GM21528 (cell line): Measurements from ENCODE around the gene CXXC5.

Experiments used
- ATAC-seq: cut with Tn5 transposase; IDR thresholded peaks from one replicate; pipeline ENCODE4 v1.9.1; 2021; ENCODE audit warnings: mild to moderate bottlenecking, moderate library complexity; ENCODE audit not compliant: unreplicated experiment, low FRiP score

The CXXC5 gene

DNA sequence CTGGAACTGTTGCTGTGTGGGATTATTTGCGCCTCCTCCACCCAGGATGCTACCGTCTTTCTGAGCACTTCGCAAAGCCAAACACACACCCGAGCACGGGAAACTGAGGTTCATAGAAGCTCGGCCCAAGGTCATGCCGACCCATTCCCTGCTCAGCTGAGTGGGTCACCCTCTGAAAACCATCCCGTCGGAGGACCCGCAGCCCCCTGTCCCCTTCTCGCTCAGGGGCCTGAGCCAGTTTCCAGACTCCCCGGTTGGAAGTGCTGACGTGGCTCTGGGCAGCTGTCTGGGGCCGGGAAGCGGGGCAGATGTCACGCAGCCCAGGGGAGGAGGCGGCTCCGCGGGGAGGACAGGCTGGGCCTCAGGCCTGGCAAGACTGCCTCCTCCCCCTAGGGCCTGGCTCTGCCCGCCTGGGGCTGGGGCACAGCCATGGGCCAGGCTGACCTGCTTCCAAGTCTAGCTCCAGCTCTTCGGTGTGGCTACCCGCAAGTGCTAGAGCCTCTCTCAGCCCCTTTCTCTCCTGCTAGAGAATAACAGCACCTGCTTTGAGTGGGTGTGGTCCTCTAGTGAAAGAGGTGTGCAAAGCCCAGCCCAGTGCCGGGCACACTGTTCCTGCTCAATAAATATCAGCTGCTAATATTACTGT is 9.9 kb upstream of the CXXC5 start:
- ATAC-seq, result no peak

DNA sequence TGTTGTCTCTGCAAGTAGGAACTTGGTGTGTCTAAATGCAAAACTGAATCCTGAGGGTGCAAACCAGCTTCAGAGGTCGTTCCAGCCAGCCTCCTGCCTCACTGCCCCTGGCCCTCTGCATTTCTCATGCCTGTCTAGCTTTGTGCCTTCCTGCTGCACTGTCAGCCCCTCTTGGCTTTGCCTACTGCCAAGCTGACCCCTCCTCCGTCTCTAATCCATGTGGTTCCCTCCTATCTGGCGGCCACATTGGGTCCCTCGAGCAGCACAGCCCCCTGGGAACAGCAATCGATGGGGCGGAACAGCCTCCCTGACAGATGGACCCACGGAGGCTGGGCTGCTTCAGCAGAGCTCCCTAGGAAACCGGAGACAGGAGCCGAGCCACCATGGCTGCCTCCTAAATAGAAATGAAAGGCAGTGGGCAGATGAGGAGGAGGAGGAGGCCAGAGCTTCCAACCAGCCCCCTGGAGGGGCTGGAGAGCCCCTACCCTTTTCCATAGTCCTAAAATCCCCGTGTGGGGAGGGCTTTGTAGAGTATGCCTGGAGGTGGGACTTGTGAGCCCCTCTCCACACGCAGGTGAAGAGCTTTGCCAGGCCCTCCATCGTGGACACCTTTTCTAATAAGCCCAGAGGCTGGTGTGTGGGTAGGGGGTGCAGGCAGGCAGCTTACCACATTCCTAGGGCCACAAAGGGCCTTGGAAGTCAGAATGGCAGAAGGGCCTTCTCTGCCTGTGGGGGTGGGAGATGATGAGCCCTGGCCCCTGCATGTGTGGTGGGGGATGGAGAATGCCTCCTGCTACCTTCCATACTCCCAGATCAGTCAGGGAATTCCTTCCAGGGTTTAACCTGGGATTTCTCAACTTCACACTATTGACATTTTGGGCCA is 9.2 kb upstream of the CXXC5 start:
- ATAC-seq, result no peak

DNA sequence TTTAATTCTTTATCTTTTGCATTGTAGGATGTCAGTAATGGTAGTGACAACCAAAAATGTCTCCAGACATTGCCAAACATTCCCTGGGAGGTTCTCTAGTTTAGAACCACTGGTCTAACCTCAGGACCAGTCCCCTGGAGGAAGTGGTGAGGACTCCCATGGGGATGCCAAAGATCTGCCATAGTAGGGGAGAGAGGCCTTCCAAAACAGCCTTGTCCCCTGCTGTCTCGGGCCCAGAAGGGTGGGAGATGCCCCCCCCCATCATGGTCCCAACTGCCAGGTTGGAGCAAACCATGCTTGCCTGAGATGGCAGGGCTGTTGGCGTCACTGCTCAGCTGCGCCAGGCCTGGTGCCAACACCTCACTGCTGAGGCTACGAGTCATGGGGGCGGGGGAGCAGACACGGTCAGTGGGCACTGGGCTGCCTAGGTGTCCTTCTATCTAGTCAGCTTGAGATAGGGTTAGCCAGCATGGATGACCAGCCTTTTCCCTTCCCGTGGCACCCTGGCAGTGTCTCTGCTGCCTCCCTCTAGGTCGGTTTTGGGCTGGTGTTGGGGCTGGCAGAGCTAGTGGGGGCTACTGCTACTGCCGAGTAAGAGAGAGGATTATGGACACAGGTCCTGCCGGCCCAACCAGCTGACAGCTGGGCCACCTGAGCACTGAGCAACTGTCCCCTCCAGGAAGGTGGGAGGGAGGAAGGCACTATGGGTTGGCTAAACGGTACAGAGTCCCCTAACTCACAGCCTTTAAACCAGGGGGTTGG is 8.3 kb upstream of the CXXC5 start:
- no peak for ATAC-seq

DNA sequence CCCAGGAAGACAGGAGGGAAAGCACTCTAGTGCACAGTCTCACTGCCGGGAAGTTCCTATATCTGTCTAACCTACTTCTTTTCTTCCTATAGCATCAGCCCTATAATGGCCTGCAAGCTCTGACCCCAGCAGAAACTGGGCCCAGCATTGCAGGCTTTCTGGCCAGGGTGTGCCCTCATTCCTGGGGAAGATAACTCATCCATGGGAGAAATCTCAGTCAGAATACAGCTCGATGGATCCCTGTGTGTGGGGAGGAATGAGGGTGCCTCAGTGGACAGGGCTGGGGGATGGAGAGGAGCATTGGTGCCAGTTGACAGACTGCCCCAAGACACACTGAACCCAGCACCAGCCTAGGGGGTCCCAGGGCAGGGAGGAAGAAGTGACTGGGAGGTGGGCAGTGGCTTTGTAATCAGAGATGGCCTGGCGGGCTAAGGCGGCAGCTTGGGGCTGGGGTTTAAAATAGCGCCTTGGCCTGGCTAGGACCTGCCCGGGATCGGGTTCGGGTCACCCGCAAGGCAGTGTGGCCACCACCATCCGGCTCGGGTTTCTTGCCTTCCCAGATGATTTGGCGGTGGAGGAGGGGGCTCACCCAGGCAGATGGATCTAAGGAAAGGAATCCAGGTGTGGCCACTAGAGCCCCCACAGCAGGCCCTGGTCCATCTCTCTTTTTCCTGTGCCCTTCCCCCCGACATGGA is 7.6 kb upstream of the CXXC5 start:
- no peak for ATAC-seq

DNA sequence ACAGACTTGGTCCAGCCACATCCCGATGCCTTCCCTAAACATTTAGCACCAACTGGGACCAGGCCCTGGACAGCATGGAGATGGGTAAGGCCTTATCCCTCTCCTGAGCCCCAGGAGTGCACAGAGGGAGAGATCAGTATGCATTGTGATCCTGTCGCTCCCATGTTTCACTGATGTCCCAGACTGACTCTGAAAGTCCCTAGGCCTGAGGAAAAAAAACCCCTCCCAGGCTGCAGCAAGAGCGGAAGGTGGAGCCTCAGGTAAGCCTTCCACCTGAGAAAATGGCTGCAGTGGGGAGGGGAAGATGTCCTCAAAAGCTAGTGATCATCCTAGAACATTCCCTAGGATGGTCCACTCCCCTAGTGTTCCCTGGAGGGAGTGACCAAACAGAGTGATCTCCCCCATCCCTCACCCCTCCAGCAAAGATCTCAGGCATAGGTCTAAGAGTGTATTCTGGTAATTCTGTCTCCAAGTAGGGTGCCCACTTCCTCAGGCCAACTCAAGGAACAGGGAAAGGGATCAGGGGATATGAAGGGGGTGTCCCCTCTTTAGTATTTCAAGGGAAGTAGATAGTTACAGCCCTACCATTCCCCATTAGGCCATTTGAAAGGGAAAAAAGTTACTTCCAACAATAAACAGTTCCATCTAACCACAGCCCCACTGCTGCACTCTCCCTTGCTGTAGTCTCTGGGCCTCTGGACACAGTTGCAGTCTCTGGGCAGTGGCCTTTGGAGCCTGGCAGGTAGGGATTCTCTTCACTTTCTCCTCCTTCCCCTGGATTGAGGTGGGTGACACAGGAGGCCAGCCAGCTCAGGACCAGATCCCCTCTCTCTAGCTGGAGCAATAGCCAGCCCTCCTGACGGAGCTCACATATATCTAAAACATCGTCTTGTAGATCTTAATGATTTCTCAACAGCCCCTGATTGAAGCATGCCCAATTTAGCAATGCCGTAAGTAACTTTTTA is 6.8 kb upstream of the CXXC5 start:
- no peak for ATAC-seq

DNA sequence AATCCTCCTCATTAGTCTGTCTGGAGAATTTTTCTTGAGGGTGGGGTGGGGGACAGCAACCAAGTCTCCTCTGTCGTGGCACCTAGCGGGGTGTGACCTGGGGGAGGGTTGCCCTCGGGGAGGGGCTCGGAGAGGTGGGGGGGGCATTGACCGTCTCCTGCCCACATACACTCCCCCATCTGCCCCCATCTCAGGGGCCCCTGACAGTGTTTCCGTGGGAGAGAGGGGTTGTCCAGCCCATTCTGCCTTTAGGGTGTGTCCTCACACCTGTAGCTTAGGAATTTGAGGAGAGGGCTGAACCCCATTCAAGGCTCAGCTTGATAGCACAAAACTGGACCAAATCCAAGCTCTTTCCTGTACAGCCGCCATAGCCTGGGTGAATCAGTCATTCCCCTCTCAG is 5.9 kb upstream of the CXXC5 start:
- no peak for ATAC-seq

DNA sequence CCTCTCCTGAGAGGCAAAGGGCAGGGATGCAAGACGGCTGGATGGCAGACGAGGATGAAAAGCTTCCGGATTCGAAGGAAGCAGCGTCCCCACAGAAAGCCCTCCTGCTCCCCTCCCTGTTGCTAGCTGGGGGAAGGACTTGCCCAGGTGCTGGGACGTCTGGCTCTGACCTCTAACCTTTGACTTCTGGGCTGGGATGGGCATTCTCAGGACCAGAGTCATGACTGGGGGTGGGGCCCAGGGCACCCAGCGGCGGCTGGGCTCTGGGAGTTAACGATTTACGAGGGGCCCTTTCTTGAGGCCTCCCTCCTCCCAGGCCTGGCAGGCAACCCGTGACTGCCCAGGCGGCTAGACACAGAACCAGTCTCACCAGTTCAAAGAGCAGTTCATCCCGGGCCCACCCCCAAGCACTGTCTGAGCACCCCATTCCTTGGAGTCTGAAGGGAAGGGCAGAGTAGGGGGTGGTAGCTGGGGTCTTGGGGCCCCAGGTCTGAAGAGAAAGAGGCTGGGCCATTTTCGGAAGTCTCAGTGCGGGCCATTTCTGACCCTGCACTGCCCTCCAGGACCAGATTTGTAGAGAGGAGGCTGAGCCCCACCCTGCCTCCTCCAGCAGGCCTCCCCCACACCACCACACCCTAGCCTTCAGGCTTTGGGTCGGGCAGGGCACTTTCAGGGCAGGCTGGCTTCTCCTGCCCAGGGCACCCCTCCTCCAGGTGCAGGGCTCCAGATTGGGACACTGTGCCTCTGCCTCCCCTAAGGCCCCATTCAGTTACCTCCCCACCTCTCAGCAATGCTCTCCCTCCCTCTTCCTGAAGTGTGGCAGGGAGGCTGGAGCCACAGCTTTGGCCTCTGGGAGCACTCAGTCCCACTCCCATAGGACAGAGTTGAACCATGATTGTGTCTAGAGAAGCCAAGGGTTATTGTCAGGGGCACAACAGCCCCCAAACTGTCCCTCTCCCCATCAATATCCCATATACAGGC is 5.0 kb upstream of the CXXC5 start:
- no peak for ATAC-seq

DNA sequence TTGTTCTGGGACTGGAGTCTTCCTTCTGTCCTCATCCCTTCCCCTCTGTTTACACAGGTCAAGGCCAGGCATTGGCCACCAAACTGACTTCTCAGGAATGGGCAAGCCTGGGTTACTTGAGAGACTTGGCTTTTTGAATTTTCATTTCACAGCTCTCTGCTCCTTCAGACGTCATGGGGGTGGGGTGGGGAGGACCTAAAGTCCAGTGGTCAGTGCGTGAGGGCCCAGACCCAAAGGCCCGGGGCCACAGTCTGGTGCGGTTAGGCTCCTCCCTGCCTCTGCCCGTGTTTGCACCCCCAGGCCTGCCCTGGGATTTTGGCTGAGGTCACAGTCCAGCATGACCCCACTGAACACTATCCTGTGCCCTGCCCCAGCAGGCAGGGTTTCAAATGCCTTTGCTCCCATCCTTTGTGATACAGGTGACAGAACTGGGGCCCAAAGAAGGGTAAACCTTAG is 4.1 kb upstream of the CXXC5 start:
- no peak for ATAC-seq

DNA sequence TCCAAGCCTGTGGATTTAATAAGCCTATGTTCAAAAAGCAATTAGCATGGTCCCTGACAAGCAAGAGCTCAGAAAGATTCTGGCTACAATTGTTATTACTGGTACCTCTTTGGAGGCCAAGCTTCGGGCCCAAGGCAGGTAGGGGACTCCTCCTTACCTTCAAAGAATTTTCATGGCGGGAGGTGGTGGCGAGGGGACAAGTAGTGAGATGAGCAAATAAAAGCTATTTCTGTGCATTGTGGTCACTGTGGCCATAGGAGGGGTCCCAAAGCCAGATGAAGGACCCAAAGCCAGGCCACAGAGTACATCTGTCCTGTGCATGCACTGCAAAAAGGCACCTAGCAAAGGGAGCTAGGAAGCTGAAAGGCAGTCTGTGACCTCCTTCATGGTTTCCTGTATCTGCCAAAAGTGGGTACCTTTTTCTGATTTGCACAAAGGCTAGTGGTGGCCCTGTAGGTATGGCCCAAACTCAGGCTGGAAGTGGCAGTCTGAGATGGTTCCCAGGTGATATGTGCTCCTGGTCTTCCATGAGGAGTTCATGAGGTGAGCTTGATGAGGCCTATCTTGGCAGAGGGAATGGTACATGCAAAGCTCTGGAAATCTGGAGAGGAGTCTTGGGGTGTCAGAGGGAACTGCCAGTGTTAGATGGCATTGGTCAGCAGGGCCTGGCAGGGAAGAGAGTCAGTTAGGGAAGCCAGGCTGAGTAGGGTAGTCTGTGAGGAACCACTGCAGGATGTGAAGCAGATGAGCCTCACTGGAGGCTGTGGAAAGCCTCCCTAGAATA is 3.3 kb upstream of the CXXC5 start:
- no peak for ATAC-seq

DNA sequence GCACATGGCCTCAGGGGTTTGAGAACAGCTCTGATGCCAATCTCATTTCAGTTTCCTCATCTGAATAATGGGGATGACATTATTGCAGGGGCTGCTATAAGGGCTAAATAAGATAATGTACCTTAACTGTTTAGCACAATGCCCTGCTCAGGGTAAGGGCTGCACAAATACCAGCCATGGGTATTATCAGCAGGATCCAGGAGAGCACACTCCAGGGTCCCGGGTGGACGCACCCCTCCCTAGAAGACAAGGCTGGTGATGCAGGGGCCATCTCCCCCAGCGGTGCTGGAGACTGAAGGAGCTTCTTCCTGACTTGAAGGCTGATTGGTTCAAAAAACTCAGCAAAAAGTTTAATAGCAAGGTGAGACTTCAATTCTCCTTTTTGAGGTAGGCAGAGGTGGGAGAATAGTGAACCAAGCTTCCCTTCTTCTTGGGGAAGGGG is 2.7 kb upstream of the CXXC5 start:
- ATAC-seq, result no peak

DNA sequence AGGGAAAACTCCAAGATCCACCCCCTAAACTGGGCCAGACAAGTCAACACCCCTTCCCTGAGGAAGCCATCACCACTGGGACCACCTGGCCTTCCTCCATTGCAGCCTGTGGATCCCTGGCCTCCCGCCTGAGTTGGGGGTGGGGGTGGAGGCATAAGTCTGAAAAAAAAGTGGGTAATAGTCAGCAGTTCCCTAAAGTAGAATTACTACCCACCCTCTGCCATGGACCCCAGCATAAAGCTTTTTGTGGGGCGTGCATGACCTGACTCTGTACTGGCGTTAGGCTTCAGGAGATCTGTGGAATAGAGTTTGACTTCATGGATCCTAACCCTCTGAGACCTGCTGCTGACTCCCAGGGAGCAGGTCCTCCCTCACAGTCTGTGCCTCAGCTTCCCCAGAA is 2.0 kb upstream of the CXXC5 start:
- ATAC-seq, result no peak

DNA sequence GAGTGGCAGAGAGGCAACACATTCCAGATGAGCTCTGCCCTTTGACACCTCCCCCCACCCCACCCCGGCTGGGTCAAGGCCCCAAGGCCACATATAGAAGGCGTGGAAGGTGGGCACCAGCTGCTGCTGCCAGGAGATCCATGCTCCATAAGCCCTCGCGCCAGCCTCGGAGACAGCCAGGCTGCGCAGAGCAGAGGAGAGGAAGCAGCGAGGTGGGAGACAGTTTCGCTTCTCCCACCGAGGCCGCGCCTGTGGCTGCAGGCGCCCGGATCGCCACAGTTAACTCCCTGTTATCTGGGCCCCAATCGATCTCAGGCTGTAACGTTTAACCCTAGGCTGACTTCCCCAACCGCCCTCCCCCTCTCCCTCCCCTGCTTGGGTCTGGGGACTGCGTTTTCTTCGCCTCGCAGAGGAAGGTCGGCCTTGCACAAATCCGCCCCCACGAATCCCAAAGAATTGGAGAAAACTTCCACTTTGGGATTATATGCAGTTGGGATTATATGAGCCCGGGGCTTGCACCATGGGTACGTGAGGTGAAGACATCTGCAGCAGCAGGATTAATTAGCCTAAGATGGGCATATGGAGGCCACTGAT is 1.1 kb upstream of the CXXC5 start:
- ATAC-seq, result no peak

DNA sequence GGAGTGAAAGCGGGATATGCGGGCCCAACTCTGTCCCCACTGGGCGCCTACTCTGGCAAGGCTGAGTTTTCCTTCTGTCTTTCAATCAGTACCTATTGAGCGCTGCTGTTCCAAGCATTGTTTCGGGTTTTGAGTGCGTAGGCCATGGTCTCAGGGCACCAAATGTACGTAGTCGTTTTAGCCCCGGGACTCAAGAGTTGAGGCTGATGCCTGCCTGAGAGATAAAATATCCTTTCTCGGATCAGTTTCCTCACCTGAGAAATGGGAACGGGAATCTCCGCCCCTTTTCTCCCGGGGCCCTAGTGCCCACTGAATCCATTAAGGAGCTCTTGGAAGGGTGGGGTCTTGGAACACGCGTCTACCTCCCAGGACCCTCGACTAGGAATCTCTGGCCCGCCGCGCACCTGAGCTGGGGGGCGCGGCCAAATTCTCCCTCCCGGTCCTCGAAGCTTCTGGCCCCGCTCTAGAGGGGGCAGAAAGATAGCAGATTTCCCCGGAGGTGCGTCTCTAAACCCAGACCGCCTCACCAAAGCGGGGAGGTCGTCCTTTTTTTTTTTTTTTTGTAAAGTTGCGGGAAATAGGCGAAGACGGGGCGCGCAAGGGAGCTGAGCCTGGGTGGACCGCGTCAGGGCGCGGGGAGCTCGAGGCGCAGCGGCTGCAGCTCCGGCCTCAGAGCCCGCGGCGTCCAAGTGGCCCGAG is 494 bp upstream of the CXXC5 start:
- no peak for ATAC-seq

DNA sequence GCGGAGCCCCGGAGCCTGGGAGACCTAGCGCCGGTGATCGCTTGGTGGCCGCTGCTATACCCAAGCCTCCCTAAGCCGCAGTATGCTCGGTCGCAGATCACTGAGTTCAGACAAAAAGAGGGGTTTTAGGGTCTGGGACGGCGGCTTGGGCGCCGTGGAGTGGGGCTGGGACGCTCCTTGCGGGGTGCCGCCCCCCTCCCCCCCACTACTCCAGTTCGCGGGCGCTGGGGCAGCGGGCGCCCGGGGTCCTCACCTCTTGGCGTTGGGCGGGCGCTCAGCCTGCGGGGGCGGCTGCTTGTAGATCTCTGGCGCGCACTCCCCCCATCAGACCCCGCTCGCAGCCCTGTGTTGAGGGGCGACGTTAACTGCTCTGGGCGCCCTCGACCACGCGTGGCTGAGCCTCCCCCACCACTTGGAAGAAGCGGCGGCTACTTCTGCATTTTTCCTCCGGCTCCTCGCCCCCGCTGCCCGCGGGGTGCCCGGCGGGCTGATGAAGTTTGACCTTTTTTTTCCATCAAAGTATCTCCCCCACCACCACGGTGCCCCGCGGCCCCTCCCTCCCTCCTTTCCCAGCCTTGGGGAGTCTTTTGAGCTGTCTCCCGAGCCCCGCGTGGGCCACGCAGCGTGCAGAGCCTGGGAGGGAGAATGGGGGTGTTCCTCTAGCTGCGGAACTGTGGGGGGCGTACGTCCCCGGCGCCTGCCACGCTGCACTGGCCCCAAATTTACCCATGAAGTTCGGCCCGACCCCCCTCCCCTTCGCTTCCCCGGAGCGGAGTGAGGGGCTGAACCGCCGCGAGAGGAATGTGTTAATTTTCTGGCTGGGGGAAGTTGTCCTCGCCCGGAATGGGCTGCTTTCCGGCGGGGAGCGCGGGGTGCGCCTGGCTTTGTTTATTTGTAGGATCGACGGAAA is 1.2 kb downstream of the CXXC5 start:
- no peak for ATAC-seq

DNA sequence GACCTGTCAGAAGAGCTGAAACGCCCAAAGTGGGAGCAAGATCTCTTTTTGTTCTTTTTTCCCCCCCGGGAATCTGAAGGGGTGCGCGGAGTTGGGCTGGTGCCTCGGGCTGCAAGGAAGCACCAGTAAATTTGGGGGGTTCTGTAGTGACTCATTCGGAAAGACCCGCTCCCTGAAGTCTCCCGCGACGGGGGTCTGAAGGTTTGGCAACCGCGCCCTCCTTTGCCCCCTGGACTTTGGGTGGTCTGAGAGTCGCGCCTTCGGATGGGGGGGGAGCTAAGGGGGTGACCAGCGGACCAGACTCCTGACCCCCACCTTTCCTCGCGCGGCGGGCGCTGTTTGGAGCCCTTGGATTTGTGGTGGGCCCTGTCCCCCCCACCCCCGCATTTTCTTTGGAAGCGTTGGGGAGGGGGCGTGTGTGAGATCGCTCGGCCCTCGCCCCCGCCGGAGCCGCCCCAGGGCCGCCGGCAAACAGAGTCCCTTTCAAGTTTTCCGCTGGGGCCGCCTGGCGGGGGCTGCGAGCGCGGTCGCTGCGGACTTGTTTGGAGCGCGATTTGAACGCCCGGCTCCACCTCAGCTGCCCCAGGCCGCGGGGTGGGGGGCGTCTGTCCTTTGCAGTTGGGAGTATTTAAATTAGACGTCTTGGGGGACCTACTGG is 2.0 kb downstream of the CXXC5 start:
- no peak for ATAC-seq
